Adipose tissue (tissue), 3 donors: ENCODE data around the gene SGTB. TPM values are rescaled to one million over a fixed set of nuclear protein-coding genes. Genes with fewer than 3 reads are reported as not detected.

ENCODE experiments used
- H3K27ac ChIP-seq: one replicate; pipeline ENCODE4 v1.5.1; 2013; ENCODE audit warnings: low read depth, low read length
- WGBS, 3 donors: extraction: QIAGEN DNeasy Blood & Tissue Kit; methylation state at CpG; one replicate each; pipeline ENCODE4 v1.1.7; 2013; 5-methylcytosine and 5-hydroxymethylcytosine counted together
- polyA plus RNA-seq, 3 donors: library from polyadenylated mRNA; stranded (reverse); fragments of 200-250 nt; gene quantifications; one replicate each; pipeline ENCODE4 v1.2.3, GENCODE V29; 2013
- donor health status: healthy with polysubstance abuse.
- donor health status: Bipolar disorder and iron deficiency.
- donor health status: healthy.

Gene SGTB
- polyA plus RNA-seq, result 1 to 10 TPM; 1.1 to 5.1 (median 2.0) TPM

DNA sequence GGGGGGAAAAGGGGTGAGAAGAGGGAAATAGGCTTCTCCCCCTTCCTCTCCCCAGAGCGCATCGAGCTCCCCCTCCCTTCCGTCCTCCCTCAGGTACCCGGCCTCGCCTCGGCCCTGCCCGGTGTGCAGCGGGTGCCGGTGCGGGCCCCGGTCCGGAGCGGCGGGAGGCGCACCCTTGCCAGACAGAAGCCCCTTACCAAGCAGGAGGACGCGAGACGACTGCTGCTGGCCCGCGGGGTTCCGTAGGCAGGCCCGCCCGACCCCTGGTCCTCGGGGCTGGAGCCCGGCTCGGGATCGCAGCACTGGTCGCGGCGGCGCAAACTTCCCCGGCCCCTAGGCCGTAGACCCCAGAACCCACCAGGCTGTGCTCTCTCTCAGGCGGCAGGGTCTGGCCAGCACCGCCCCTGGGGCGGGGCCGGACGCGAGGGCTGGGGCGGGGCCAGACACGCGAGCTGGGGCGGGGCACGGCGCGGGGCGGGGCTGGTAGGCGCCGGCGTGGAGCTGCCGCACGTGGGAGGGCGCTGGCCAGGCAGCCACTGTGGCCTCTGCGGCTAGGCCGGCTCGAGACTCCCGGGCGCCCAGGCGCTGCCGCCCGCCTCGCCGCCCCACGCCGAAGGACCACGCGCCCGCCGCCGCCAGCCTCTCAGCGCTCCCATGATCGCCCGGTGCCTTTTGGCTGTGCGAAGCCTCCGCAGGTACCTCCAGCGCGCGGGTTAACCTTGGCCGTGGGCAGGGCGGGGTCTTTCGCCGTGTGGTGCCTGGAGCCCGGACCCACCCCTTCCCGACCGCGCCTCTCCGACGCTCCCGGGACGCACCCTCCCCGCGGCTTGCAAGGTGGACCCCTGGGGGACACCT is at the start of gene SGTB, which contains the start of gene NLN:
Gene SGTB (minus strand): TSS at position 390 of the 855 bp plus-strand sequence. CDS start 1,302 bp downstream, outside the sequence.
Gene NLN (plus strand): TSS at position 486 of the 855 bp plus-strand sequence. CDS start 169 bp downstream, at position 655.
- H3K27ac ChIP-seq, result no peak within 1 kb of the TSS
- 0 to 1% (median 1%) methylated on average over 56 to 92 of the region's 92 CpGs for WGBS, 3 donors

GRCh38 chr5:65771266-65771665 is 49.4 kb upstream of the SGTB start:
- WGBS, 3 donors, result 93 to 97% (median 93%) methylated on average over 2 of the region's 2 CpGs

DNA sequence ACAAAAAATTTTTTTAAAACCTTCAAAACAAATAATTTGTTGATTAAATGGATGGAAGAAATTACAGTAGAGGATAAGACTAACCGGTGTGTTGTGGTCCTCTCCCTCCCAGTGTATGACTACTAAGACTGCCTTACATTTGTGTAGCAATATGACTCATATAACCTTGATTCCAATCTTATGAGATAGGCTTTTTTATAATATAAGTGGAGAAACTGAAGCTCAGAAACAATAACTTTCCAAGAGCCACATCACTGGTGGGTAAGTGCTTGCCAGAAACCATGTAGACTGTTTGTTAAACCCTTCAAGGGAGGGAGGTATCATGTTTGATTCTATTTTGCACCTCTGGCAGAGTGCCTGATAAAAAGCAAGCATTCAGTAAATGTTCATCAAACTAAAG is 47.6 kb upstream of the SGTB start:
- WGBS, 3 donors, result 3 to 81% (median 32%) methylated on average over 1 of the region's 1 CpG
- no peak overlapping the region for H3K27ac ChIP-seq

More at GRCh38 chr5:65771266-65771665, 49.4 kb upstream of the SGTB start:
- no peak overlapping the region for H3K27ac ChIP-seq

DNA sequence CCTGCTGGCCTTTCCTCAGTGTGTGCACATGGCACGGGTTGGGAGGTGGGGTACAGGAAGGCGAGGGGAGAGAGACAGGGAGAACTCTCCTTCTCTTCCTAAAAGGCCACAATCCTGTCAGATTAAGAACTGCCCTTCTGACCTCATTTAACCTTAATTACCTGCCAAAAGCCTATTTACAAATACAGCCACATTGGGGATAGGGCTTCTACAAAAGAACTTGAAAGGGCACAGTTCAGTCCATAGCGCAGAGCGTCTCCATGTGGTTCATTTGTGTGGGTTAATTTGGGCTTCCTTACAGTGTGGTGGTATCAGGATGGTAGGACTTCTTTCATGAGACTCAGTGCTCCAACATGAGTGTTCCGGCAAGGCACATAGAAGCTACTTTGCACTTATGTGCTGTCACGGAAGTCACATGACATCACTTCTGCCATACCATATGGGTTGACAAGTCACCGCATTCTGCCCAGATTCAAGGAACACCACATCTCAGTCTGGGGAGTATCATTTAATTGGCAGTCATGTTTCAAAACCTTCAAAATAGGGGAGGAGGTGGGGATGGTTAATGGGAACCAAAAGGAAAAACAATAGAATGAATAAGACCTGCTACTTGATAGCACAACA is 46.9 kb upstream of the SGTB start:
- WGBS, 3 donors, result 95 to 97% (median 97%) methylated on average over 7 of the region's 7 CpGs
- no peak overlapping the region for H3K27ac ChIP-seq

DNA sequence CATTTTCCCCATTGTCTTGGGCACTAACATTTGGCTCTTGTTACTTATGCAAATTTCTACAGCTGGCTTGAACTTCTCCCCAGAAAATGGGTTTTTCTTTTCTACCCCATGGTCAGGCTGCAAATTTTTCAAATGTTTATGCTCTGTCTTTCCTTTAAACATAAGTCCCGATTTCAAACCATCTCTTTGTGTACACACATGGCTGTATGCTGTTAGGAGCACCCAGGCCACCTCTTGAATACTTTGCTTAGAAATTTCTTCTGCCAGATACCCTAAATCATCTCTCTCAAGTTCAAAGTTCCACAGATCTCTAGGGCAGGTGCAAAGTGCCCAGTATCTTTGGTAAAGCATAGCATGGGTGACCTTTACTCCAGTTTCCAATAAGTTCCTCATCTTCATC is 45.7 kb upstream of the SGTB start:
- WGBS, 3 donors, result 91 to 100% (median 96%) methylated on average over 1 of the region's 1 CpG

GRCh38 chr5:65766781-65767180 is 44.9 kb upstream of the SGTB start:
- WGBS, 3 donors, result 91 to 97% (median 92%) methylated on average over 2 of the region's 2 CpGs
- H3K27ac ChIP-seq, result no peak overlapping the region

More for the DNA sequence above, 45.7 kb upstream of the SGTB start:
- no peak overlapping the region for H3K27ac ChIP-seq

DNA sequence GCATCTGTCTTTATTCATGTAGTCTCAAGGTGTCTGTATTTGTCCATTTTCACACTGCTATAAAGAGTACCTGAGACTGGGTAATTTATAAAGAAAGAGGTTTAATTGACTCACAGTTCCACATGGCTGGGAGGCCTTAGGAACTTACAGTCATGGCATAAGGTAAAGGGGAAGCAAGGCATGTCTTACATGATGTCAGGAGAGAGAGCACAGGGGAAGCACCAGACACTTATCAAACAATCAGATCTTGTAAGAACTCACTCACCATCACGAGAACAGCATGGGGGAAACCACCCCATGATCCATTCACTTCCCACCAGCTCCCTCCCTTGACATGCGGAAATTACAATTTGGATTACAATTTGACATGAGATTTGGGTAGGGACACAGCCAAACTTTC is 44.3 kb upstream of the SGTB start:
- WGBS, 3 donors, result 76 to 97% (median 89%) methylated on average over 2 of the region's 2 CpGs
- H3K27ac ChIP-seq, result no peak overlapping the region

GRCh38 chr5:65765582-65765981 is 43.7 kb upstream of the SGTB start:
- H3K27ac ChIP-seq, result no peak overlapping the region

DNA sequence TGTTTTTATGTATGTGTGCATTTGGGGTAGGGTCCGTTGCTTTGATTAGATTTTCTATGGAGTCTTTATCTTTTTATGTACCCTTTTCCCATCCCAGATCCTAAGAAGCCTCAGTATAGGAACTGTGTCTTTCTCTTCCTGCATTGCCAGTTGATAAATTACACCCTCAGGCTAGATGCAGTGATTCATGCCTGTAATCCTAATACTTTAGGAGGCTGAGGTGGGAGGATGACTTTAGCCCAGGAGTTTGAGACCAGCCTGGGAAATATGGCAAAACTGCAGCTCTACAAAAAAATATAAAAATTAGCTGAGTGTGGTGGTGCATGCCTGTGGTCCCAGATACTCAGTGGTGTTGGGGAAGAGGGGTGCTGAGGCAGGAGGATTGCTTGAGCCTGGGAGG is 40.3 kb upstream of the SGTB start:
- no peak overlapping the region for H3K27ac ChIP-seq
- 85 to 86% (median 86%) methylated on average over 1 of the region's 1 CpG for WGBS, 3 donors

More at GRCh38 chr5:65765582-65765981, 43.7 kb upstream of the SGTB start:
- 89 to 100% (median 98%) methylated on average over 1 of the region's 1 CpG for WGBS, 3 donors

GRCh38 chr5:65760504-65761275 is 38.8 kb upstream of the SGTB start:
- WGBS, 3 donors, result 49 to 71% (median 57%) methylated on average over 2 of the region's 2 CpGs
- H3K27ac ChIP-seq, result no peak overlapping the region

DNA sequence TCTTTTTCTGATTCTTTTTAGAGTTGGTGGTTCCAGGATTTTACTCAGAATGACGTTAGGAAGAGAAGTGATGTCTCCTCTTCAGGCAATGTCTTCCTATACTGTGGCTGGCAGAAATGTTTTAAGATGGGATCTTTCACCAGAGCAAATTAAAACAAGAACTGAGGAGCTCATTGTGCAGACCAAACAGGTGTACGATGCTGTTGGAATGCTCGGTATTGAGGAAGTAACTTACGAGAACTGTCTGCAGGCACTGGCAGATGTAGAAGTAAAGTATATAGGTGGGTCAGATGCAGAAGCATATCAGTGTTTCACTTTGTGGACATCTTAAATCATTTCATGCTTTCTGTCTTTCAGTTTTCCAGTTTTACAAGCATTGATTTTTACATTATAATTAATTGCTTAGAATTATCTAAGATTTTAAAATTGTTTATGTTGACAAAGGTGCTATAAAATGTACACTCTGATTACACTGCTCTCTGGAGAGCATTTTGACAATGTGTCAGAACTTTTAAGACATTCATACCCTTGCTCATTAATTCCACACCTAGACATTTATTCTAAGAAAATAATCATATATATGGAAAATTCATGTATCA is 36.7 kb upstream of the SGTB start:
- 68 to 81% (median 79%) methylated on average over 4 of the region's 4 CpGs for WGBS, 3 donors
- H3K27ac ChIP-seq, result no peak overlapping the region

- no peak overlapping the region for H3K27ac ChIP-seq
- WGBS, 3 donors, result 85 to 94% (median 93%) methylated on average over 8 of the region's 8 CpGs
These were observed 31.3 kb upstream of the SGTB start for GRCh38 chr5:65753189-65753588.

GRCh38 chr5:65750938-65751337 is 29.0 kb upstream of the SGTB start:
- H3K27ac ChIP-seq, result no peak overlapping the region
- 67 to 87% (median 76%) methylated on average over 2 of the region's 2 CpGs for WGBS, 3 donors

GRCh38 chr5:65749956-65750355 is 28.0 kb upstream of the SGTB start:
- no peak overlapping the region for H3K27ac ChIP-seq
- 94 to 99% (median 94%) methylated on average over 5 of the region's 5 CpGs for WGBS, 3 donors

DNA sequence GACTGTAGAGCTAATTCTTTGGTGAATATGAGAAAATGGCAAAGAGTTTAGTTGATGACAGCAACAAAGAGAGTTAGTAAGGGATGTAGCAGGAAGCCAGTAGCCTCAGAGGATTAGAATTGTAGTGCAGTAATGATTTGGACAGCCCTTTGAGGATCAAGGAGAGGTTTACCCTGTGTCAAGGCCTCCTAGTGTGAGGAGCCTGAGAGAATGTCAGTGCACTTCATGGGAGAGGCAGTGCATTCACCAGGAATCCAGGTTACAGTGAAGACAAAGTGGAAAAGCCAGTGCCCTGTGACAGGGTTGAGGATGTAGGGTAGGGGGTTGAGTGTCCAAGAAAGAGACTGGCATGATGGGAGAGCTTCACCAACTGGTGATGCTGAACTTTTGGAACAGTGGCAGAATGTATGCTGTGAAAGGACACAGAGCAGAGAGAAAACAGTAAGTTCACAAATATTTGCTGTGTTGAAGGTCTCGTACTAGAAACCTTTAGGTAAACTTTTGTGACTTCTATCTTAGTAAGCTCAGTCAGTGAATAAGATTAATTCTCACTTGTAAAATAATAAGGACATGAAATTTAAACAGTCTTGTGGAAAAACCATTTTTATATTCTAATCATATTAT is 27.4 kb upstream of the SGTB start:
- WGBS, 3 donors, result 67 to 100% (median 88%) methylated on average over 1 of the region's 1 CpG

GRCh38 chr5:65742565-65743231 is 20.8 kb upstream of the SGTB start:
- no peak overlapping the region for H3K27ac ChIP-seq
- 22 to 39% (median 36%) methylated on average over 4 of the region's 4 CpGs for WGBS, 3 donors

More for the DNA sequence above, 27.4 kb upstream of the SGTB start:
- H3K27ac ChIP-seq, result no peak overlapping the region

- no peak overlapping the region for H3K27ac ChIP-seq
These were observed 17.3 kb upstream of the SGTB start for GRCh38 chr5:65739162-65739561.
